Cortex of kidney (tissue), 1 donor: ENCODE data around the gene DROSHA.
"Not testable (repeated sequence)": the region's sequence is repeated elsewhere in the genome, so short reads cannot be mapped to it uniquely, and the experiment has no call there.

ENCODE experiments used
- DNase-seq: peaks from one replicate; lab custom pipeline; 2025; lab: John Stamatoyannopoulos, UW

The DROSHA gene

GRCh38 chr5:31378838-31379237 is 153.1 kb downstream of the DROSHA start:
- no peak for DNase-seq

GRCh38 chr5:31378136-31378535 is 153.8 kb downstream of the DROSHA start:
- no peak for DNase-seq

- no peak for DNase-seq
These were observed 154.5 kb downstream of the DROSHA start for GRCh38 chr5:31377274-31377946.

- DNase-seq = no peak
These were observed 155.7 kb downstream of the DROSHA start for GRCh38 chr5:31375999-31376720.

- DNase-seq = no peak
These were observed 159.8 kb downstream of the DROSHA start for GRCh38 chr5:31372124-31372523.

GRCh38 chr5:31366941-31367340 is 165.0 kb downstream of the DROSHA start:
- no peak for DNase-seq

- no peak for DNase-seq
These were observed 166.1 kb downstream of the DROSHA start for GRCh38 chr5:31365776-31366175.

- no peak for DNase-seq
These were observed 166.8 kb downstream of the DROSHA start for GRCh38 chr5:31364881-31365636.

GRCh38 chr5:31362931-31363568 is 168.8 kb downstream of the DROSHA start:
- no peak for DNase-seq

- DNase-seq = no peak
These were observed 169.4 kb downstream of the DROSHA start for GRCh38 chr5:31362529-31362900.

- not testable (repeated sequence) for DNase-seq
These were observed 170.0 kb downstream of the DROSHA start for GRCh38 chr5:31361704-31362528.

- no peak for DNase-seq
These were observed 170.7 kb downstream of the DROSHA start for GRCh38 chr5:31361234-31361633.

- no peak for DNase-seq
These were observed 172.1 kb downstream of the DROSHA start for GRCh38 chr5:31359839-31360238.

- DNase-seq = no peak
These were observed 174.9 kb downstream of the DROSHA start for GRCh38 chr5:31357038-31357437.

GRCh38 chr5:31355337-31355736 is 176.6 kb downstream of the DROSHA start:
- no peak for DNase-seq
